Gastroesophageal sphincter (tissue), 3 donors: ENCODE results near the gene ETS1.

Experiments used
- CTCF ChIP-seq, 4 experiments: fragments of 200-600 bp in 2 of 4; fragments of 450-650 bp in 2 of 4; sonication (generic) in 1 of 4; IDR thresholded peaks; one replicate each; pipeline ENCODE4 v1.5.1; 2017 to 2019; ENCODE audit warnings: antibody characterized with exemption in 4 of 4, mild to moderate bottlenecking in 2 of 4, moderate library complexity in 2 of 4
- EP300 ChIP-seq: sonication (generic); formaldehyde crosslinking; IDR thresholded peaks from one replicate; pipeline ENCODE4 v1.6.1; 2017; ENCODE audit warnings: antibody characterized with exemption, mild to moderate bottlenecking
- POLR2A ChIP-seq, 2 donors: fragments of 450-650 bp; IDR thresholded peaks; one replicate each; pipeline ENCODE4 v1.6.1; 2017; ENCODE audit warnings: antibody characterized with exemption in 2 of 2, mild to moderate bottlenecking in 2 of 2, moderate library complexity in 1 of 2
- POLR2AphosphoS5 ChIP-seq: sonication (generic); formaldehyde crosslinking; IDR thresholded peaks from one replicate; pipeline ENCODE4 v1.6.1; 2017; ENCODE audit warnings: antibody characterized with exemption

GRCh38 chr11:128632141-128632791 lies 44.9 kb upstream of the ETS1 start:
- no peak for TF ChIP-seq POLR2A (IDR thresholded peaks at IDR 0.05)
- TF ChIP-seq POLR2AphosphoS5: no peak
- TF ChIP-seq CTCF (IDR thresholded peaks at IDR 0.05): peak; percentile 29 to 69 (median 61)
- TF ChIP-seq EP300: no peak
